ENCODE data around the gene NKAIN2.

- TF ChIP-seq POLR2AphosphoS5 (IDR thresholded peaks at IDR 0.05; ENCODE audit: low read depth, low read length) (no peak), CTCF (IDR thresholded peaks at IDR 0.05 in 2 of 3, conservative IDR thresholded peaks at IDR 0.05 in 1 of 3; ENCODE audit: borderline replicate concordance in 1 of 3, insufficient read depth in 1 of 3, low read depth in 2 of 3, low read length in 2 of 3) (no peak), FOSL1 (IDR thresholded peaks at IDR 0.05; ENCODE audit: low read depth) (no peak), REST (IDR thresholded peaks at IDR 0.05; ENCODE audit: low read depth) (no peak), SRF (IDR thresholded peaks at IDR 0.05; ENCODE audit: low read depth) (no peak), POLR2A (IDR thresholded peaks at IDR 0.05; ENCODE audit: borderline replicate concordance, extremely low read depth, insufficient read depth, insufficient read length) (no peak), CEBPB (IDR thresholded peaks at IDR 0.05; ENCODE audit: low read depth) (no peak)
- TF ChIP-seq, protein P1, sequence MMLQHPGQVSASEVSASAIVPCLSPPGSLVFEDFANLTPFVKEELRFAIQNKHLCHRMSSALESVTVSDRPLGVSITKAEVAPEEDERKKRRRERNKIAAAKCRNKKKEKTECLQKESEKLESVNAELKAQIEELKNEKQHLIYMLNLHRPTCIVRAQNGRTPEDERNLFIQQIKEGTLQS (IDR thresholded peaks at IDR 0.05) = no peak
Measured at GRCh38 chr6:124723671-124724070, 920.0 kb downstream of the NKAIN2 start.
